HepG2 (cell line): ENCODE measurements around the gene C14orf93. TPM values are rescaled to one million over a fixed set of nuclear protein-coding genes. Genes with fewer than 3 reads are reported as not detected.
A peak's percentile ranks its signal among the peaks of the same experiment; 100 is the strongest.

Experiments
- ATAC-seq: fragments of 200-7000 bp; cut with Tn5 transposase; 3 replicates; pipeline ENCODE4 v1.9.1; 2020; ENCODE audit warnings: mild to moderate bottlenecking, moderate library complexity
- BruUV-seq: library from RNA; stranded (reverse); fragments of 400-500 nt; replicated peaks from 2 replicates; lab custom pipeline; 2021; lab: Mats Ljungman, UMichigan
- CTCF ChIA-PET: fragments of 300-600 bp; formaldehyde crosslinking; extraction: SDS; loops from one replicate; lab custom pipeline; 2021; ENCODE audit warnings: low total read pairs, inconsistent platforms, low intra/inter-chr PET ratio; lab: Yijun Ruan, JAX
- POLR2A ChIA-PET: fragments of 350-600 bp; sonication (Branson Sonifier 250); formaldehyde crosslinking; loops from one replicate; lab custom pipeline; 2020; ENCODE audit warnings: antibody characterized with exemption, inconsistent platforms; lab: Yijun Ruan, JAX
- DNase-seq: peaks from one replicate; pipeline ENCODE4 v3.0.0-alpha.2; 2015; ENCODE audit warnings: low spot score
- FAIRE-seq: peaks from 3 replicates; lab custom pipeline; 2011; peaks lifted over from hg19 to GRCh38; lab: Jason Lieb, UNC
- H2AFZ ChIP-seq: one replicate; pipeline ENCODE4 v1.6.1; 2011; ENCODE audit warnings: low read length, inconsistent platforms
- H3K27ac ChIP-seq: fragments of 300-600 bp; 3 replicates; pipeline ENCODE4 v1.8.0; 2011; ENCODE audit warnings: mixed run types, mild to moderate bottlenecking, mixed read lengths, low read length, inconsistent platforms; ENCODE audit not compliant: insufficient read depth; ENCODE audit errors: extremely low read length
- H3K27me3 ChIP-seq, 2 experiments: fragments of 200-600 bp in 1 of 2; 2 replicates in 1 of 2; 3 replicates in 1 of 2; pipeline versions ENCODE4 v1.6.0 to v1.8.0; 2011; ENCODE audit warnings: low read length in 2 of 2, mild to moderate bottlenecking in 2 of 2, moderate library complexity in 2 of 2, inconsistent platforms in 1 of 2; ENCODE audit not compliant: insufficient read depth in 2 of 2, control insufficient read depth in 1 of 2
- H3K36me3 ChIP-seq, 2 experiments: fragments of 200-600 bp in 1 of 2; replicated peaks in 1 of 2; 2 replicates in 1 of 2; 3 replicates in 1 of 2; pipeline versions ENCODE4 v1.5.1 to v1.8.0; 2011; ENCODE audit warnings: low read length in 2 of 2, inconsistent platforms in 1 of 2; ENCODE audit not compliant: insufficient read depth in 2 of 2, control insufficient read depth in 1 of 2
- H3K4me1 ChIP-seq: 2 replicates; pipeline ENCODE4 v1.5.1; 2012; ENCODE audit warnings: low read length, inconsistent platforms; ENCODE audit not compliant: insufficient read depth
- H3K4me2 ChIP-seq: 2 replicates; pipeline ENCODE4 v1.6.0; 2011; ENCODE audit warnings: low read depth, low read length, inconsistent platforms
- H3K4me3 ChIP-seq, 3 experiments: fragments of 200-600 bp in 1 of 3; sonication (generic), shearing (Covaris generic) in 1 of 3; replicated peaks in 1 of 3; 2 replicates each; pipeline ENCODE4 v1.5.1; 2011 to 2016; ENCODE audit warnings: low read length in 3 of 3, inconsistent platforms in 2 of 3, low read depth in 2 of 3, mild to moderate bottlenecking in 2 of 3, control low read depth in 1 of 3, mixed read lengths in 1 of 3; ENCODE audit not compliant: insufficient read depth in 1 of 3
- H3K79me2 ChIP-seq: one replicate; pipeline ENCODE4 v1.6.1; 2011; ENCODE audit warnings: low read length, inconsistent platforms; ENCODE audit not compliant: insufficient read depth
- H3K9ac ChIP-seq: 2 replicates; pipeline ENCODE4 v1.6.0; 2011; ENCODE audit warnings: mild to moderate bottlenecking, low read depth, low read length, inconsistent platforms; ENCODE audit not compliant: insufficient read depth
- H3K9me3 ChIP-seq: 2 replicates; pipeline ENCODE4 v1.5.1; 2012; ENCODE audit warnings: mild to moderate bottlenecking, low read length
- H4K20me1 ChIP-seq: 2 replicates; pipeline ENCODE4 v1.6.0; 2011; ENCODE audit warnings: inconsistent platforms, mild to moderate bottlenecking, low read length, moderate library complexity; ENCODE audit not compliant: insufficient read depth
- FOXO1 ChIP-seq: sonication (generic); formaldehyde crosslinking; IDR thresholded peaks from 2 replicates; pipeline ENCODE4 v1.4.0; 2020; ENCODE audit warnings: missing genetic modification reagents
- MED13 ChIP-seq: sonication (generic); formaldehyde crosslinking; IDR thresholded peaks from 2 replicates; pipeline ENCODE4 v1.5.0; 2020; ENCODE audit warnings: missing genetic modification reagents
- TAF15 ChIP-seq: fragments of 200-400 bp; formaldehyde crosslinking; IDR thresholded peaks from one replicate; pipeline ENCODE4 v1.6.1; 2018; ENCODE audit warnings: mild to moderate bottlenecking, low read depth, low read length; ENCODE audit not compliant: poor library complexity, severe bottlenecking
- ZNF550 ChIP-seq: sonication (generic); formaldehyde crosslinking; IDR thresholded peaks from 2 replicates; pipeline ENCODE4 v1.4.0; 2020; ENCODE audit warnings: mild to moderate bottlenecking, missing genetic modification reagents, borderline replicate concordance
- WGBS: methylation state at CpG from one replicate; pipeline ENCODE4 v1.1.6; 2017; ENCODE audit warnings: low lambda C conversion rate; 5-methylcytosine and 5-hydroxymethylcytosine counted together
- in situ Hi-C: cut with HindIII; loops from 2 replicates; pipeline ENCODE4 v1.10.0; 2017; ENCODE audit warnings: low pct_unique_long_range_greater_than_20kb; ENCODE audit not compliant: extremely low pct_ligation_motif_present
- intact Hi-C: fragments of 100-400 bp; cut with micrococcal nuclease; formaldehyde crosslinking; loops from one replicate; pipeline ENCODE4 v1.10.0; 2022; ENCODE audit not compliant: unreplicated experiment
- polyA plus RNA-seq, 8 experiments: library from polyadenylated mRNA; depleted of rRNA in 3 of 8; stranded (reverse) in 7 of 8; unstranded in 1 of 8; fragments of >200 nt; fragmentation: Illumina TruSeq in 4 of 8; extraction: Trizol in 4 of 8; gene quantifications; 2 replicates each; pipeline versions ENCODE4 v1.2.1 to v1.2.3, GENCODE V29; 2011 to 2016; ENCODE audit warnings: low read depth in 4 of 8, missing spikeins in 1 of 8, mixed read lengths in 1 of 8; ENCODE audit not compliant: insufficient read depth in 1 of 8
- total RNA-seq, 5 experiments: library from RNA; depleted of rRNA; stranded (reverse); fragments of >200 nt; fragmentation: Illumina TruSeq; extraction: Trizol; gene quantifications; 2 replicates each; pipeline ENCODE4 v1.2.3, GENCODE V29; 2016; ENCODE audit warnings: low read depth in 1 of 5
- TF ChIP-seq, protein P1 (sequence below): sonication (generic); formaldehyde crosslinking; IDR thresholded peaks from 2 replicates; pipeline ENCODE4 v1.4.0; 2020; ENCODE audit warnings: missing genetic modification reagents
- TF ChIP-seq, protein P2 (sequence below): sonication (generic); formaldehyde crosslinking; conservative IDR thresholded peaks from 2 replicates; pipeline ENCODE4 v1.8.0; 2022; ENCODE audit warnings: missing genetic modification reagents
- TF ChIP-seq, protein P3 (sequence below): sonication (generic); formaldehyde crosslinking; IDR thresholded peaks from one replicate; pipeline ENCODE4 v1.5.1; 2020; ENCODE audit warnings: mild to moderate bottlenecking, missing genetic modification reagents; ENCODE audit errors: not compliant biosample characterization
- TF ChIP-seq, protein P4 (sequence below): IDR thresholded peaks from 2 replicates; pipeline ENCODE4 v1.6.1; 2016; ENCODE audit warnings: missing biosample characterization, missing genetic modification reagents, low read depth

Gene C14orf93
- total and polyA plus RNA-seq, 2 of the 13 experiments (the other 11 are each of a cell fraction or from before 2014, with no cell fraction given): 11.4 to 22.5 TPM

DNA sequence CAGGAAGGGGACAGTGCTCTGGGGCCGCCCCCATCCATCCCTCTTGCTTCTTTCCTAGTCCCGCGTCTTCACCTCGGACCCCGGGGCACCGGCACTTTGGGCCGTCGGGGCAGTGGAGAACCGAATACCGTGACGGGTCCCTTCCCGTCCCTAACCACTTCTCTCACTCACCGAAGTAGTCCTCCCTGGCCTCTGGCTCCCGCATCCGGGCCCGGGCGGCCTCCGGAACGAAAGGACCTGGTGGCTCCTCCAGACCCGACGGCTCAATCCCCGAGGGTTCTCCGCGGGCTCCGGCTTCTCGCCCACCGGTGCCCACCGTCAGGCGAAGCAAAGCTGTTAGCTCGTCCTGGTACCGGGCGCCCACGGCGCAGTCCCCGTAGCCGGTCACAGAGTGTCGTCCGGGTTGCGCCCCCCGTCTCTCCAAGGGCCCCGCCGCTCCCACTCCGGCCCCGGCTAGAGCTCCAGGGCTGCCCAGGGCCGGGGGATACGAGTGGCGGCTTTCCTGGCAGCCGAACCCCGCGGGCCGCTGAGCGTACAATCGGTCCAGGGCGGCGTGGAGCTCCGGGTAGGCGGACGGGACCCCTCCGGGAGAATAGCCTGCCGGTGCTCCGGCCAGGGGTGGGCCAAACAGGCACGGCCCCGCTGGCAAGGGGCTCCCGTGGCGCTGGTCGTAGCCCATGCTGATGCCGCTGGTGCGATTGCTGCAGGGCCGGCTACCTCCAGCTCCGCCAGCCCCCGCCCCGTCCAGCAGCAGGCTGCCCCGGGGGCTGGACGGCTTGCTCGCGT lies 28.7 kb downstream of the C14orf93 start:
- ChIA-PET POLR2A (interaction anchor here (0.6 to 25.8 kb wide), 34 partner anchors 14 to 1134 kb away, joined by 3 to 1670 read pairs (median 10); partner anchors contain the start of genes ACIN1, C14orf119, CDH24 and DCAF11), CTCF (interaction anchor here (0.7 to 6.6 kb wide), 5 partner anchors 8 to 595 kb away, joined by 3 to 298 read pairs (median 3); partner anchors contain the start of gene CDH24)
- BruUV-seq: TSS peak; percentile 62
- Histone ChIP-seq H3K4me3 (peak overlapping the region; percentile 86 to 98 (median 89)), H3K4me1 (peaks cover 75% of the 10 kb centered on the region), H3K9me3 (no peaks in the 10 kb centered on the region), H3K4me2 (peak overlapping the region; percentile 99), H4K20me1 (no peaks in the 10 kb centered on the region), H3K27ac (peak overlapping the region; percentile 91), H3K79me2 (peaks cover 61% of the 10 kb centered on the region), H3K9ac (peak overlapping the region; percentile 98), H2AFZ (no peak overlapping the region), H3K36me3 (peaks cover 7 to 17% of the 10 kb centered on the region in 2 experiments), H3K27me3 (no peaks in the 10 kb centered on the region; a peak in 1 of 5 replicates)
- 2% methylated on average over 55 of the region's 76 CpGs for WGBS
- FAIRE-seq: no peak
- DNase-seq: no peak
- intact Hi-C loops: loop anchor here (5.0 to 10.0 kb wide), 2 partner anchors 109 to 324 kb away; partner anchors contain the start of genes BCL2L2, LRP10 and PPP1R3E
- in situ Hi-C loops: no loop called here
- ATAC-seq: peak; percentile 12
- TF ChIP-seq, protein P1, sequence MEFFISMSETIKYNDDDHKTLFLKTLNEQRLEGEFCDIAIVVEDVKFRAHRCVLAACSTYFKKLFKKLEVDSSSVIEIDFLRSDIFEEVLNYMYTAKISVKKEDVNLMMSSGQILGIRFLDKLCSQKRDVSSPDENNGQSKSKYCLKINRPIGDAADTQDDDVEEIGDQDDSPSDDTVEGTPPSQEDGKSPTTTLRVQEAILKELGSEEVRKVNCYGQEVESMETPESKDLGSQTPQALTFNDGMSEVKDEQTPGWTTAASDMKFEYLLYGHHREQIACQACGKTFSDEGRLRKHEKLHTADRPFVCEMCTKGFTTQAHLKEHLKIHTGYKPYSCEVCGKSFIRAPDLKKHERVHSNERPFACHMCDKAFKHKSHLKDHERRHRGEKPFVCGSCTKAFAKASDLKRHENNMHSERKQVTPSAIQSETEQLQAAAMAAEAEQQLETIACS (CRISPR knock-in tag): no peak
- TF ChIP-seq, protein P2, sequence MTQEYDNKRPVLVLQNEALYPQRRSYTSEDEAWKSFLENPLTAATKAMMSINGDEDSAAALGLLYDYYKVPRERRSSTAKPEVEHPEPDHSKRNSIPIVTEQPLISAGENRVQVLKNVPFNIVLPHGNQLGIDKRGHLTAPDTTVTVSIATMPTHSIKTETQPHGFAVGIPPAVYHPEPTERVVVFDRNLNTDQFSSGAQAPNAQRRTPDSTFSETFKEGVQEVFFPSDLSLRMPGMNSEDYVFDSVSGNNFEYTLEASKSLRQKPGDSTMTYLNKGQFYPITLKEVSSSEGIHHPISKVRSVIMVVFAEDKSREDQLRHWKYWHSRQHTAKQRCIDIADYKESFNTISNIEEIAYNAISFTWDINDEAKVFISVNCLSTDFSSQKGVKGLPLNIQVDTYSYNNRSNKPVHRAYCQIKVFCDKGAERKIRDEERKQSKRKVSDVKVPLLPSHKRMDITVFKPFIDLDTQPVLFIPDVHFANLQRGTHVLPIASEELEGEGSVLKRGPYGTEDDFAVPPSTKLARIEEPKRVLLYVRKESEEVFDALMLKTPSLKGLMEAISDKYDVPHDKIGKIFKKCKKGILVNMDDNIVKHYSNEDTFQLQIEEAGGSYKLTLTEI: no peak
- TF ChIP-seq, protein P3, sequence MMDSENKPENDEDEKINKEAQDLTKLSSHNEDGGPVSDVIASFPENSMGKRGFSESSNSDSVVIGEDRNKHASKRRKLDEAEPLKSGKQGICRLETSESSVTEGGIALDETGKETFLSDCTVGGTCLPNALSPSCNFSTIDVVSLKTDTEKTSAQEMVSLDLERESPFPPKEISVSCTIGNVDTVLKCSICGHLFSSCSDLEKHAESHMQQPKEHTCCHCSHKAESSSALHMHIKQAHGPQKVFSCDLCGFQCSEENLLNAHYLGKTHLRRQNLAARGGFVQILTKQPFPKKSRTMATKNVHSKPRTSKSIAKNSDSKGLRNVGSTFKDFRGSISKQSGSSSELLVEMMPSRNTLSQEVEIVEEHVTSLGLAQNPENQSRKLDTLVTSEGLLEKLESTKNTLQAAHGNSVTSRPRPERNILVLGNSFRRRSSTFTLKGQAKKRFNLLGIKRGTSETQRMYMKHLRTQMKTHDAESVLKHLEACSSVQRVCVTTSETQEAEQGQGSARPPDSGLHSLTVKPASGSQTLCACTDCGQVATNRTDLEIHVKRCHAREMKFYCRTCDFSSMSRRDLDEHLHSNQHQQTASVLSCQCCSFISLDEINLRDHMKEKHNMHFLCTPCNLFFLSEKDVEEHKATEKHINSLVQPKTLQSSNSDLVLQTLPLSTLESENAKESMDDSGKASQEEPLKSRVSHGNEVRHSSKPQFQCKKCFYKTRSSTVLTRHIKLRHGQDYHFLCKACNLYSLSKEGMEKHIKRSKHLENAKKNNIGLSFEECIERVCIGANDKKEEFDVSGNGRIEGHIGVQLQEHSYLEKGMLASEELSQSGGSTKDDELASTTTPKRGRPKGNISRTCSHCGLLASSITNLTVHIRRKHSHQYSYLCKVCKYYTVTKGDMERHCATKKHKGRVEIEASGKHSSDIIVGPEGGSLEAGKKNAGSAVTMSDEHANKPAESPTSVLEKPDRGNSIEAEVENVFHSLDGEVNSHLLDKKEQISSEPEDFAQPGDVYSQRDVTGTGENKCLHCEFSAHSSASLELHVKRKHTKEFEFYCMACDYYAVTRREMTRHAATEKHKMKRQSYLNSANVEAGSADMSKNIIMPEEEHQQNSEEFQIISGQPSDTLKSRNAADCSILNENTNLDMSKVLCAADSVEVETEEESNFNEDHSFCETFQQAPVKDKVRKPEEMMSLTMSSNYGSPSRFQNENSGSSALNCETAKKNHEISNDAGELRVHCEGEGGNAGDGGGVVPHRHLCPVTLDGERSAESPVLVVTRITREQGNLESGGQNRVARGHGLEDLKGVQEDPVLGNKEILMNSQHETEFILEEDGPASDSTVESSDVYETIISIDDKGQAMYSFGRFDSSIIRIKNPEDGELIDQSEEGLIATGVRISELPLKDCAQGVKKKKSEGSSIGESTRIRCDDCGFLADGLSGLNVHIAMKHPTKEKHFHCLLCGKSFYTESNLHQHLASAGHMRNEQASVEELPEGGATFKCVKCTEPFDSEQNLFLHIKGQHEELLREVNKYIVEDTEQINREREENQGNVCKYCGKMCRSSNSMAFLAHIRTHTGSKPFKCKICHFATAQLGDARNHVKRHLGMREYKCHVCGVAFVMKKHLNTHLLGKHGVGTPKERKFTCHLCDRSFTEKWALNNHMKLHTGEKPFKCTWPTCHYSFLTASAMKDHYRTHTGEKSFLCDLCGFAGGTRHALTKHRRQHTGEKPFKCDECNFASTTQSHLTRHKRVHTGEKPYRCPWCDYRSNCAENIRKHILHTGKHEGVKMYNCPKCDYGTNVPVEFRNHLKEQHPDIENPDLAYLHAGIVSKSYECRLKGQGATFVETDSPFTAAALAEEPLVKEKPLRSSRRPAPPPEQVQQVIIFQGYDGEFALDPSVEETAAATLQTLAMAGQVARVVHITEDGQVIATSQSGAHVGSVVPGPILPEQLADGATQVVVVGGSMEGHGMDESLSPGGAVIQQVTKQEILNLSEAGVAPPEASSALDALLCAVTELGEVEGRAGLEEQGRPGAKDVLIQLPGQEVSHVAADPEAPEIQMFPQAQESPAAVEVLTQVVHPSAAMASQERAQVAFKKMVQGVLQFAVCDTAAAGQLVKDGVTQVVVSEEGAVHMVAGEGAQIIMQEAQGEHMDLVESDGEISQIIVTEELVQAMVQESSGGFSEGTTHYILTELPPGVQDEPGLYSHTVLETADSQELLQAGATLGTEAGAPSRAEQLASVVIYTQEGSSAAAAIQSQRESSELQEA (CRISPR knock-in tag): peak; percentile 61
- TF ChIP-seq TAF15 (peak; percentile 82), ZNF550 (CRISPR knock-in tag) (peak; percentile 74; the same call in 1 of the 2 replicates), FOXO1 (no peak; the same call in 1 of the 2 replicates), MED13 (CRISPR knock-in tag) (no peak)
- TF ChIP-seq, protein P4, sequence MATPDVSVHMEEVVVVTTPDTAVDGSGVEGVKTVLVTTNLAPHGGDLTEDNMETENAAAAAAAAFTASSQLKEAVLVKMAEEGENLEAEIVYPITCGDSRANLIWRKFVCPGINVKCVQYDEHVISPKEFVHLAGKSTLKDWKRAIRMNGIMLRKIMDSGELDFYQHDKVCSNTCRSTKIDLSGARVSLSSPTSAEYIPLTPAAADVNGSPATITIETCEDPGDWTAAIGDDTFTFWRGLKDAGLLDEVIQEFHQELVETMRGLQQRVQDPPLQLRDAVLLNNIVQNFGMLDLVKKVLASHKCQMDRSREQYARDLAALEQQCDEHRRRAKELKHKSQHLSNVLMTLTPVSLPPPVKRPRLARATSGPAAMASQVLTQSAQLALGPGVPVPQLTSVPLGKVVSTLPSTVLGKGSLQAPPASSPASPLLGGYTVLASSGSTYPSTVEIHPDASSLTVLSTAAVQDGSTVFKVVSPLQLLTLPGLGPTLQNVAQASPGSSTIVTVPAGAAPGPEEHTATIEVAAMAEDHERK (CRISPR knock-in tag): no peak
